Measurements from ENCODE around the gene PTGER3.

DNA sequence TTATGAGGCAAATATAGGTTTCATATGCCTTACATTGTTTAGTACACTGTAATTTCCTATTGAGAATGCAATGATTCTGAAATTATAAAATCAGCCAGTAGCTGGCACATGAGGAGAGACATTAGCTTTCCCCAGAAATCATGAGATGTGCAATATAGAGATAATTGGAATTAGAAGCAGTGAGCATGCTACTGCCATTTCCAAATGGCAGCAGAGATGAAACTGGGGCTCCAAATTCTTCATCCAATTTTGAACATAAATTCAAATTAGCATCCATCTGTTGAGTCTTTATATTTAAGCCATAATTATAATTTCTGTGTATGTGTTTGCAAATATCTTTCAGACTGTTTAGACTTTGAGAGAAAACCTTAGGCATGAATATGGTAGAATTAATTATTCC is 28.8 kb downstream of the PTGER3 start:
- TF ChIP-seq FOXA1 (IDR thresholded peaks at IDR 0.05) (no peak), FOXK2 (IDR thresholded peaks at IDR 0.05) (no peak), FOXM1 (IDR thresholded peaks at IDR 0.05; ENCODE audit: borderline replicate concordance) (no peak), ZNF384 (IDR thresholded peaks at IDR 0.05) (no peak), SP1 (IDR thresholded peaks at IDR 0.05) (no peak), HDGF (IDR thresholded peaks at IDR 0.05; ENCODE audit: borderline replicate concordance) (no peak), ARNT (IDR thresholded peaks at IDR 0.05) (no peak), SUZ12 (IDR thresholded peaks at IDR 0.05) (no peak)
